Kidney glomerular epithelial cell (primary cell): Measurements from ENCODE around the gene NLRP6.
"Not testable (repeated sequence)": the region's sequence is repeated elsewhere in the genome, so short reads cannot be mapped to it uniquely, and the experiment has no call there.

Source experiments
- DNase-seq: peaks from one replicate; lab custom pipeline; 2025; lab: John Stamatoyannopoulos, UW

NLRP6 gene

GRCh38 chr11:282171-282570 lies 4.0 kb downstream of the NLRP6 start:
- DNase-seq: no peak

GRCh38 chr11:282630-283360 lies 4.6 kb downstream of the NLRP6 start:
- no peak for DNase-seq

- DNase-seq: no peak
These were observed 5.3 kb downstream of the NLRP6 start for GRCh38 chr11:283405-284104.

- no peak for DNase-seq
These were observed 6.2 kb downstream of the NLRP6 start for GRCh38 chr11:284105-285020.

- no peak for DNase-seq
These were observed 7.0 kb downstream of the NLRP6 start for GRCh38 chr11:285021-285893.

GRCh38 chr11:285894-286220 lies 7.7 kb downstream of the NLRP6 start:
- DNase-seq: no peak

- not testable (repeated sequence) for DNase-seq
These were observed 9.0 kb downstream of the NLRP6 start for GRCh38 chr11:286977-287820.

- no peak for DNase-seq
These were observed 9.7 kb downstream of the NLRP6 start for GRCh38 chr11:287821-288477.

GRCh38 chr11:288478-289397 lies 10.5 kb downstream of the NLRP6 start, which contains the start of gene PGGHG:
Gene PGGHG, plus strand, starts transcription at chr11:289126. Its CDS starts 691 bp downstream, at chr11:289817.
- DNase-seq: no peak

GRCh38 chr11:289398-289711 lies 11.1 kb downstream of the NLRP6 start:
- no peak for DNase-seq

GRCh38 chr11:289712-290620 lies 11.8 kb downstream of the NLRP6 start:
- DNase-seq: no peak

- no peak for DNase-seq
These were observed 12.5 kb downstream of the NLRP6 start for GRCh38 chr11:290621-291231.

- no peak for DNase-seq
These were observed 13.3 kb downstream of the NLRP6 start for GRCh38 chr11:291281-292210.

- no peak for DNase-seq
These were observed 14.3 kb downstream of the NLRP6 start for GRCh38 chr11:292211-293121.

- DNase-seq: no peak
These were observed 15.2 kb downstream of the NLRP6 start for GRCh38 chr11:293271-293851.
